ENCODE data around the gene PLCL2.

The PLCL2 gene

DNA sequence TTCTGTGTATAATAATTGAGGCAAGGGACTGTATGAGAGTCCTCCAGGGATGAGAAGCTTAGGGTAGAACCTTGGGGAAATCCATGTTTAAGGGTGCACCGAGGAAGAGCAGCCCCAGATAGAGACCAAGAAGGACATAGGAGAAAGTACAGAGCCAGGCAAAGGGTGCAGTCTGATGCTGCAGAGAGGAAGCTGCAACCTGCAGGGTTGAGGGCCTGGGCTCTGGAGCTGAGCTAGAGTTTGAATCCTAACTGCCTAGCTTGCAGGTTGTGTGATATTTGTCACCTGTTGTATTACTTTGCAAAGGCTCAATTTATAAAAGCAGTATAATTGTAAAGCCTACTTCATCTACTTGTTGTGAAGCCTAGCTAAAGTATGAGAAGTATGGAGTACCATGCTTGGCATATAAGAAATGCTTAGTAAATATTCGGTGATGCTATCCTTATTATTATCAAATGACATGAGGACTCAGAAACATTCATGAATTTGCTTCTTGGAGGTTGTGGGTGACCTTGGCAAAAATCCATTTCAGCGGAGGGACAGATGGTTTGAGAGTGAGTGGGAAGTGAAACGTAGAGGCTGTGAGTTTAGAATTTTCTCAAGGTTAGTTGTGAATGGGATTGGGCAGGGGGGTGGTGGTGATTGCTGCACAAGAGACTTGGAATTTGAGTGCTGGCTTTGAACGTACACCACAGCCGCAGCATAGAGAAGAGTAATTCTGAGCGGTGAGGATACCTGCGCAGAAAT is 43.8 kb downstream of the PLCL2 start:
- TF ChIP-seq, protein P1, sequence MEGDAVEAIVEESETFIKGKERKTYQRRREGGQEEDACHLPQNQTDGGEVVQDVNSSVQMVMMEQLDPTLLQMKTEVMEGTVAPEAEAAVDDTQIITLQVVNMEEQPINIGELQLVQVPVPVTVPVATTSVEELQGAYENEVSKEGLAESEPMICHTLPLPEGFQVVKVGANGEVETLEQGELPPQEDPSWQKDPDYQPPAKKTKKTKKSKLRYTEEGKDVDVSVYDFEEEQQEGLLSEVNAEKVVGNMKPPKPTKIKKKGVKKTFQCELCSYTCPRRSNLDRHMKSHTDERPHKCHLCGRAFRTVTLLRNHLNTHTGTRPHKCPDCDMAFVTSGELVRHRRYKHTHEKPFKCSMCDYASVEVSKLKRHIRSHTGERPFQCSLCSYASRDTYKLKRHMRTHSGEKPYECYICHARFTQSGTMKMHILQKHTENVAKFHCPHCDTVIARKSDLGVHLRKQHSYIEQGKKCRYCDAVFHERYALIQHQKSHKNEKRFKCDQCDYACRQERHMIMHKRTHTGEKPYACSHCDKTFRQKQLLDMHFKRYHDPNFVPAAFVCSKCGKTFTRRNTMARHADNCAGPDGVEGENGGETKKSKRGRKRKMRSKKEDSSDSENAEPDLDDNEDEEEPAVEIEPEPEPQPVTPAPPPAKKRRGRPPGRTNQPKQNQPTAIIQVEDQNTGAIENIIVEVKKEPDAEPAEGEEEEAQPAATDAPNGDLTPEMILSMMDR (conservative IDR thresholded peaks at IDR 0.05; ENCODE audit: low read length), result no peak
- no peak overlapping the region for H3K4me3 ChIP-seq (ENCODE audit: low read length)
- DNase-seq (ENCODE audit: low read depth), result no peak

- TF ChIP-seq, protein P1 (conservative IDR thresholded peaks at IDR 0.05; ENCODE audit: low read length), result no peak
- no peak for DNase-seq (ENCODE audit: low read depth)
- H3K4me3 ChIP-seq (ENCODE audit: low read length), result no peak overlapping the region
These were observed 44.6 kb downstream of the PLCL2 start for GRCh38 chr3:16929311-16929710.

GRCh38 chr3:16932877-16933276 is 48.1 kb downstream of the PLCL2 start:
- TF ChIP-seq, protein P1 (conservative IDR thresholded peaks at IDR 0.05; ENCODE audit: low read length), result no peak
- DNase-seq (ENCODE audit: low read depth), result no peak
- no peak overlapping the region for H3K4me3 ChIP-seq (ENCODE audit: low read length)

DNA sequence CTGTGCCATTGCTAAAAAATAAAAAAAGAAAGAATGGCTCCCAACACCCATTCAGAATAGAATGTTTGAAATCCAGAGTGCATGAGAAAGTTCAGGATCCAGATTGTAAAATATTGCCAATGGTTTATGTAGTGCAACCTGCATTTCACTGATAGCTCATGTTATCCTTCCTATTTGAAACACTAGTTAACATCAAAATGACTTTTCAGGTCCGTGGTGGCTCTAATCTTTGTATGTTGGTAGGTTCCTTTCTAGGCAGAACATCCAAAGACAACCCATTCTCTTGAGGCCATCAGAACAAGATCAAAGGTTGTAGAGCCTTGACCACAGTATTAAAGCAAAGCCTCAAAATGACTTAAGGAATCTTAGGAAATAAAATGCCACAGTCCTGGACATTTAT is 51.0 kb downstream of the PLCL2 start:
- H3K4me3 ChIP-seq (ENCODE audit: low read length), result no peak overlapping the region
- TF ChIP-seq, protein P1 (conservative IDR thresholded peaks at IDR 0.05; ENCODE audit: low read length), result no peak
- DNase-seq (ENCODE audit: low read depth), result no peak

GRCh38 chr3:16936233-16936632 is 51.5 kb downstream of the PLCL2 start:
- no peak overlapping the region for H3K4me3 ChIP-seq (ENCODE audit: low read length)
- no peak for DNase-seq (ENCODE audit: low read depth)
- TF ChIP-seq, protein P1 (conservative IDR thresholded peaks at IDR 0.05; ENCODE audit: low read length), result no peak

DNA sequence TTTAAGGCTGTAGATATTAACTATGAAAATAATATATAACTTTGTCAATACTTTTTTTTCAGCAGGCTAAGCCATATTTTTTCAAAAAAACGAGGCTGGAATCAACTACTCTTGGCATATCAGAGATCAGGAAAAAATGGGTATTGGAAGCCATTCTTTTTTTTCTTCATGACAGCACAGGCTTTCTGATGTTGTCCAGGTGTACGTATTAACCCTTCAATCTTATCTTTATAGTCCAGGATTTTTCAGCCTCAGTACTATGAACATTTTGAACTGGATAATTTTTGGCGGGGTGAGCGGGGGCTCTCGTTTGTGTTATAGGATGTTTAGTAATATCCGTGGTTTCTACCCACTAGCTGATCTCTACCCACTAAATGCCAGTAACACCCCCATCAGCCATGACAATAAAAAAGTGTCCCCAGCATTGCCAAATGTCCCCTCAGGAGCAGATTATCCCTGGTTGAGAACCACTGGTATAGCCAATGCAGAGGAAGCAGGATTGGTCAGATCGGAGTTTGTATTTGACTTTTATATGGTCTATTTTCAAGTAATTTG is 52.0 kb downstream of the PLCL2 start:
- no peak overlapping the region for H3K4me3 ChIP-seq (ENCODE audit: low read length)
- TF ChIP-seq, protein P1 (conservative IDR thresholded peaks at IDR 0.05; ENCODE audit: low read length), result no peak
- DNase-seq (ENCODE audit: low read depth), result no peak

DNA sequence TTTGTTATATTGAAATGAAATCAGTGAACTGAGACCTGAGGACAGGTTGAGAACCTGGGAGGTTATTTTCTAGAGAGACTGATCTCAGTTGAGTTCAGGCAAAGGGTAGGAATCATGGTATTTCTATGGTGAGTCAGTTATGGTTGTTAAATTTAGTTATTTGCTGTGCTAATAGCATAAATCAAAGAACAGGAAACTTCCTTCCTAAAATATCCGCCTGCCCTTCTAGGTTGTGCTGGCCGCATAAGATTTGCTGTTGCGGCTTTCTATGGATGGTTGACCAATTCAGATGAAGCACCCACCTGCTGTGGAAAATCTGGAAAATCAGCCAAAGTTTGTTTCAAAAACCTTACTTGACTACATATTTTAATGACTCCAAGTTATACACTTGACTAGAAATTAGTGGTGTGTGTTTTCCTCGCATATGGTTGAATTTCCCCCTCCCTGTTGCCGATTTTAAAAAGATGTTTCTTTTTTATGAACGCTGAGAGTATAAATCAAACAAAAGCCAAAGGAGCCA is 52.6 kb downstream of the PLCL2 start:
- H3K4me3 ChIP-seq (ENCODE audit: low read length), result no peak overlapping the region
- TF ChIP-seq, protein P1 (conservative IDR thresholded peaks at IDR 0.05; ENCODE audit: low read length), result no peak
- no peak for DNase-seq (ENCODE audit: low read depth)

Data from AG10803 (cell line).